ENCODE measurements around the gene GPD2.
"Not testable (repeated sequence)": the region's sequence is repeated elsewhere in the genome, so short reads cannot be mapped to it uniquely, and the experiment has no call there.

The GPD2 gene

GRCh38 chr2:156593594-156593921, 157.4 kb downstream of the GPD2 start:
- no peak for DNase-seq

- no peak for DNase-seq
Measured at GRCh38 chr2:156598563-156598962, 162.4 kb downstream of the GPD2 start.

- DNase-seq, result no peak
Measured at GRCh38 chr2:156600196-156600595, 164.0 kb downstream of the GPD2 start.

DNA sequence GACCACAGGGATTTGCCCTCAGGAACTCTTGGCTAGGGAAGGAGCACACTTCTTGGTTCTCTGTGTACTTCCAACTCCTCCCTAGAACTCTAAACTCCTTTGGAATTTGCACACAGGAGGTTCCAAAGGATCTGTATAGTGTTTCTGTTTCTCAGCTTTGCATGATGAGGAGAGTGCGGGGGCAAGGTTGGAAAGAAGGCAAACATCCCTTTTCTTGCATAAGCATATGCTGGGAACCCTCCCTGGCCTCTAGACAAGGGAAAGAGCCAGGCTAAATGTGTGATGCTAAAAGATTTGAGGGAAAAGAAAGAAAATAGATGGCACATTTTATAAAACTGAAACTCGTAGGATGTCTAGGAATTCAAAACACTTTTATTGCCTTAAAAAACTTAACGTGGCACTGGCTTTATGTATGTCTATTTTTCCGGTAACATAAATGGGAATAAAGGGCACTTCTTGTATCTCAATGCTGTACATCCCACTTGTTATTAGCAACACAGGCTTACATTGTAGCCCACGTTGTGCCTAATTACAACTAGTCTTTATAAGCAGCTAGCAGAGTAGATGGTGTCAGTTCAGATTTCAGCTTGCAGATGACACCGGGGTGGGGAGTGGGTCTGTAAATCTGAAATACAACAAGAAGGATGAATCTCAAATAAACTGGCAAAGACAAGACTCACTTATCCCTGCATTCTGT, 165.8 kb downstream of the GPD2 start:
- DNase-seq, result no peak

GRCh38 chr2:156602552-156602933, 166.4 kb downstream of the GPD2 start:
- DNase-seq, result no peak

DNA sequence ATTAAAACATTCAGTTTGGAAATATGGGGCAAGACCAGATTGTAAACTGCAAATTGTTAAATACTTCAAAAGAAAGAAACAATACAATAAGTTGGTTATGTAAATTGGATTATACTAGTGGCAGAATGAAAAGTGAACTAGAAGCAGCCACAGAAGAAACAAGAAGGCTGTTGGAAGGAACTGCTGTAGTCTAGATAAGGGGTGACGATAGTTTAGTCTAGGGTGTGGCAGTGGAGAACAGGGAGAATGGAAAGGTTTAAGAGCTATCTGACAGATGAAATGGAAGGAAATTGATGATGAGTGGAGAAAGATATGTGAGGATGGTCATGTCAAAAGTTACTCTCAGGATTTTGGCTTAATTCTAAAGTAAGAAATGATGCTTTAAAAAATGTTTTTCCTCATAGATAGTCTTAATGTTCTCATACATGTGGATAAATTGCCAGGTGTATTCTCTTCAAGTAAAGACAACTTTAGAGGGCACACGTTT, 179.7 kb downstream of the GPD2 start:
- DNase-seq, result no peak

DNA sequence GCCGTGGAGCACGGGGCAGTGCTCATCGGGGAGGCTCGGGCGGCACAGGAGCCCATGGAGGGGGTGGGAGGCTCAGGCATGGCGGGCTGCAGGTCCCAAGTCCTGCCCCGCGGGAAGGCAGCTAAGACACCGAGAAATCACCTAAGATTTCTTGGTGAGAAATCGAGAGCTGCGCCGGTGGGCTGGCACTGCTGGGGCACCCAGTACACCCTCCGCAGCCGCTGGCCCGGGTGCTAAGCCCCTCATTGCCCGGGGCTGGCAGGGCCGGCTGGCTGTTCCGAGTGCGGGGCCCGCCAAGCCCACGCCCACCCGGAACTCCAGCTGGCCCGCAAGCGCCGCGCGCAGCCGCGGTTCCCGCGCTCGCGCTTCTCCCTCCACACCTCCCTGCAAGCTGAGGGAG, 181.9 kb downstream of the GPD2 start:
- DNase-seq, result not testable (repeated sequence)

- no peak for DNase-seq
Measured at GRCh38 chr2:156619021-156619539, 182.9 kb downstream of the GPD2 start.

DNA sequence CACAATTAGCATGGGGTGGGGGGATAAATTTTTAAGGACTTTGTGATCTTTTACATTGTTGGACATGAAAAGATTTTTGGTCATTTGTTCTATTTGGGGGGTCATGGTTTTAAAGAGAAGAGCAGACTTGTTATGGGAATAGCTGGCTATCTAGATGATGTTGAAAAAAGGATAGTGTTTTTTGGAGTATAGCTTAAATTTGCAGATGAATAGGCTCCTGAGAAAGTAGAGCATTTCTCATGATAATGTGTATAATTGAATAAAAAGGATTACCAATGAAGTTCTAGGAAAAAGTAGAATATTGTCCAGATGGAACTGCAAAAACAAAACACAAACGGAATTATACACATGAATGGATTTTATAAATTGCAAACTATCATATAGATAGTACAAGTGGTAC, 186.3 kb downstream of the GPD2 start:
- no peak for DNase-seq

- DNase-seq, result no peak
Measured at GRCh38 chr2:156625360-156626170, 189.4 kb downstream of the GPD2 start.

- no peak for DNase-seq
Measured at GRCh38 chr2:156626931-156627330, 190.8 kb downstream of the GPD2 start.

DNA sequence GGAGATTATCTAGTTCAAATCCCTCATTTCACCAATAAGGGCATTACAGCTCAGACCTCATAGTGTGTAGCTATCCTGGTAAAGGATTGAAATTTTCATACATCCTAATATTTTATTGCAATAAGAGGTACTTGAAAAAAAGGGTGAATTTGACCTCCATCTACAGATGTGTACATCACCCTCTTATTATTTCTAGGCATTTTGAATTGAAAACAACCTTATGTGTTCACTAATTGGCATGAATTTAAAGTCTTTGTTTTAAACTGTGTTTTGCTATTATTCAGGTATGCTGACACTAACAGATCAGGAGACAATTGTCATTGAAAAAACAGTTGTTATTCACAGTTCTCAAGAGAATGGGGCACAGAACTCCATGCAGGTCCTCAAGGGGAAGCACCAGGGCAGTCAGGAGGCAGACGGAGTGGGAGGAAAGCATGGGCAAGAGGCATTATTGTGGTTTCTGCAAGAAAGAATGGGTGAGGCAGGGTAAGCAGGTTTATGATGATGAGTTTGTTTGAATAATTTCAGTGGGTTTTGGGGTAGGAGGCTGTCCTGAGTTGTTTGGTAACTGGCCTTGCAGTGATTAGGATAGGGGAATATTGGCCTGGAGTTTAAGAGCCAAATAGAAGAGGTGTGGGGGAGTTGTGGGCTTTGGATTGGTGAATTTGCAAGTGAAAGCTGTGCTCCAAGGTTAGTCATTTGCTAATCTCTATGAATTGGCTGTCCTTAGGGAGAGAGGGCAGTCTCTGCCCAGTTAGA, 194.6 kb downstream of the GPD2 start:
- no peak for DNase-seq

- DNase-seq, result no peak
Measured at GRCh38 chr2:156635646-156636045, 199.5 kb downstream of the GPD2 start.

All from activated CD8-positive, alpha-beta memory T cell treated with anti-CD3 and anti-CD28 coated beads, Interleukin-2, amount 50 U/mL, for 48 hours (primary cell).